Prostate gland (tissue), 2 donors: ENCODE data around the gene MMP15. TPM values are rescaled to one million over a fixed set of nuclear protein-coding genes. Genes with fewer than 3 reads are reported as not detected.

Source experiments
- DNase-seq: peaks from one replicate; pipeline ENCODE4 v3.0.0-alpha.2; 2019; ENCODE audit warnings: low spot score
- H3K27ac ChIP-seq, 2 donors: fragments of 200-600 bp; sonication (generic); 2 replicates each; pipeline ENCODE4 v1.5.1; 2017 to 2019
- H3K27me3 ChIP-seq: fragments of 200-600 bp; sonication (generic); replicated peaks from 2 replicates; pipeline ENCODE4 v1.5.1; 2019; ENCODE audit not compliant: insufficient read depth
- H3K36me3 ChIP-seq, 2 donors: fragments of 200-600 bp; sonication (generic); 1 replicate in 1 of 2; 2 replicates in 1 of 2; pipeline versions ENCODE4 v1.5.1 to v1.8.1; 2017 to 2019
- H3K4me1 ChIP-seq: fragments of 200-600 bp; sonication (generic); replicated peaks from 2 replicates; pipeline ENCODE4 v1.5.1; 2019
- H3K4me3 ChIP-seq, 2 donors: fragments of 200-600 bp; sonication (generic); 2 replicates each; pipeline ENCODE4 v1.5.1; 2017 to 2019
- H3K9me3 ChIP-seq: fragments of 200-600 bp; sonication (generic); 2 replicates; pipeline ENCODE4 v1.5.1; 2017
- POLR2A ChIP-seq: fragments of 450-650 bp; IDR thresholded peaks from one replicate; pipeline ENCODE4 v1.6.1; 2016; ENCODE audit warnings: antibody characterized with exemption, mild to moderate bottlenecking
- POLR2AphosphoS5 ChIP-seq: sonication (generic); formaldehyde crosslinking; IDR thresholded peaks from one replicate; pipeline ENCODE4 v1.6.1; 2017; ENCODE audit warnings: antibody characterized with exemption
- WGBS: methylation state at CpG from one replicate; pipeline ENCODE4 v1.1.5; 2018; 5-methylcytosine and 5-hydroxymethylcytosine counted together
- intact Hi-C: fragments of 100-400 bp; cut with DNase I; formaldehyde crosslinking; loops from one replicate; pipeline ENCODE4 v1.14.2; 2022
- total RNA-seq, 2 donors: library from RNA; depleted of rRNA; stranded (reverse); fragments of >200 nt; gene quantifications; one replicate each; pipeline ENCODE4 v1.1.0, GENCODE V29; 2016
- TF ChIP-seq, protein P1 (sequence below), 4 experiments: fragments of 200-600 bp in 2 of 4; fragments of 450-650 bp in 2 of 4; sonication (generic) in 2 of 4; IDR thresholded peaks; 1 replicate in 3 of 4; 2 replicates in 1 of 4; pipeline ENCODE4 v1.5.1; 2016 to 2019; ENCODE audit warnings: antibody characterized with exemption in 4 of 4, mild to moderate bottlenecking in 2 of 4, moderate library complexity in 2 of 4

The MMP15 gene
- total RNA-seq, 2 donors from 2014 or later = 8.0 to 232 TPM

- no peak overlapping the region for H3K4me3 ChIP-seq
- TF ChIP-seq, protein P1, sequence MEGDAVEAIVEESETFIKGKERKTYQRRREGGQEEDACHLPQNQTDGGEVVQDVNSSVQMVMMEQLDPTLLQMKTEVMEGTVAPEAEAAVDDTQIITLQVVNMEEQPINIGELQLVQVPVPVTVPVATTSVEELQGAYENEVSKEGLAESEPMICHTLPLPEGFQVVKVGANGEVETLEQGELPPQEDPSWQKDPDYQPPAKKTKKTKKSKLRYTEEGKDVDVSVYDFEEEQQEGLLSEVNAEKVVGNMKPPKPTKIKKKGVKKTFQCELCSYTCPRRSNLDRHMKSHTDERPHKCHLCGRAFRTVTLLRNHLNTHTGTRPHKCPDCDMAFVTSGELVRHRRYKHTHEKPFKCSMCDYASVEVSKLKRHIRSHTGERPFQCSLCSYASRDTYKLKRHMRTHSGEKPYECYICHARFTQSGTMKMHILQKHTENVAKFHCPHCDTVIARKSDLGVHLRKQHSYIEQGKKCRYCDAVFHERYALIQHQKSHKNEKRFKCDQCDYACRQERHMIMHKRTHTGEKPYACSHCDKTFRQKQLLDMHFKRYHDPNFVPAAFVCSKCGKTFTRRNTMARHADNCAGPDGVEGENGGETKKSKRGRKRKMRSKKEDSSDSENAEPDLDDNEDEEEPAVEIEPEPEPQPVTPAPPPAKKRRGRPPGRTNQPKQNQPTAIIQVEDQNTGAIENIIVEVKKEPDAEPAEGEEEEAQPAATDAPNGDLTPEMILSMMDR (IDR thresholded peaks at IDR 0.05) = no peak
- TF ChIP-seq POLR2AphosphoS5 (no peak), POLR2A (no peak)
- no peak for DNase-seq
- no peaks in the 10 kb centered on the region for H3K4me1 ChIP-seq
- intact Hi-C loops = no loop called here
- 67% methylated on average over 3 of the region's 3 CpGs for WGBS
- H3K36me3 ChIP-seq = peaks cover 0 to 5% of the 10 kb centered on the region in 2 donors
- H3K27ac ChIP-seq = no peak overlapping the region
- no peaks in the 10 kb centered on the region for H3K27me3 ChIP-seq
- no peaks in the 10 kb centered on the region for H3K9me3 ChIP-seq
Measured at GRCh38 chr16:58010886-58011285, 14.7 kb upstream of the MMP15 start.

GRCh38 chr16:58011652-58012051 lies 13.9 kb upstream of the MMP15 start:
- Histone ChIP-seq H3K9me3 (no peaks in the 10 kb centered on the region), H3K4me3 (no peak overlapping the region), H3K27me3 (no peaks in the 10 kb centered on the region), H3K27ac (no peak overlapping the region), H3K4me1 (no peaks in the 10 kb centered on the region), H3K36me3 (peaks cover 0 to 5% of the 10 kb centered on the region in 2 donors)
- intact Hi-C loops = no loop called here
- TF ChIP-seq POLR2A (no peak), POLR2AphosphoS5 (no peak)
- TF ChIP-seq, protein P1 (IDR thresholded peaks at IDR 0.05) = no peak
- 76% methylated on average over 3 of the region's 3 CpGs for WGBS
- DNase-seq = no peak

DNA sequence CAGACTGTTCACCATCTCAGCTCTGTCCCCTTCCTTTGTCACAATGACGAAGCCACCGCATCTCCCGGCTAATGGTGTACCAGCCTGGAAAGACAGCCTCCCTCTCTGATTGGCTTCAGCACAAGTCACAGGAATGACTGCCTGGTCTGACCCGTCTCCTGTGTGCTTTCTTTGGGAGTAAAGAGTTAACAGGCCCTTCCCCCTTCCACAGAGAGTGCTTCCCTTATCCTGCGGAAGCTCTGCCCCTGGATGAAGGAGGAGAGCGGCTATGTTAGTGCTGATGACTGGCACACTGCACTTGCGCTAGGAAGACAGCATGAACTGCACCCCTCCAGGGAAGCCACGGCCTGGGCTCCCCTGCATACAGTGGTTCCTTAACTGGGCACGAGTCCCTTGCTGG lies 13.1 kb upstream of the MMP15 start:
- WGBS = 81% methylated on average over 9 of the region's 9 CpGs
- Histone ChIP-seq H3K27ac (no peak overlapping the region), H3K4me1 (no peaks in the 10 kb centered on the region), H3K27me3 (no peaks in the 10 kb centered on the region), H3K9me3 (no peaks in the 10 kb centered on the region), H3K4me3 (no peak overlapping the region), H3K36me3 (peaks cover 0 to 5% of the 10 kb centered on the region in 2 donors)
- TF ChIP-seq POLR2A (no peak), POLR2AphosphoS5 (no peak)
- TF ChIP-seq, protein P1 (IDR thresholded peaks at IDR 0.05) = no peak
- no peak for DNase-seq
- intact Hi-C loops = no loop called here

DNA sequence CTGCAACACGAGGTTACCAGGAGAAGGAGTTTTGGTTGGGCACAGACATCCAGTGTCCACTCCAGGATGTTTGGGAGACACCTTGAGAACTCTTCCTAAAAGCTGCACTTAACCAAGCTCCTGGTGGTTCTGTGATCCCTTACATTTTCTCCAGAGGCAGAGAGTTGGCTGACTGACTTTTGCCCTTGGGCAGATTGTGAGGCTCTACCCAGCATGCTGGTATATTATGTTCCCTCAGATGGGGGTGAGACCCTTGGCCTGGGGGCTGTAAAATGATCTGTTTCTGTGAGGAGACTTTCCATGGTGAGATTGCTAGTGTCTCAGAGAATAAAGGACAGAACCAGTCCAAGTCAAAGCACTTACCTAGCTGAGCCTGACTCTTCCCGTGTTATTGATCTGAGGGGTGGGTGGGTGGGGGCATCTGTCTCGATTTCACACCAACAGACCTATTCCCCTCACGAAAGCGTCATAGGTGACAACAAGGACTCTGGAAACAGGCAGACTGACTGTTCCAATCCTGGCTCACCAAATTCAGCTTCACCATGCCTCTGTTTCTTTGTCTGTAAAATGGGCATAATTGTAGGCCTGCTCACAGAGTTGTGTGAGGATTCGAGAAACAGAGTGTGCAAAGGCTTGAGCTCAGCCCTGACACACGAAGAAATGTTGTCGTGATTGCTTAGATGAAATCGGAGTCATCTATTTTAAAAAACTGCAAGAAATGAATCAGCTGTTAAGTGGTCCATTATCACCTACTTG lies 12.2 kb upstream of the MMP15 start:
- Histone ChIP-seq H3K4me1 (no peaks in the 10 kb centered on the region), H3K4me3 (no peak overlapping the region), H3K27me3 (no peaks in the 10 kb centered on the region), H3K27ac (no peak overlapping the region), H3K9me3 (no peaks in the 10 kb centered on the region), H3K36me3 (peaks cover 0 to 5% of the 10 kb centered on the region in 2 donors)
- DNase-seq = no peak
- TF ChIP-seq, protein P1 (IDR thresholded peaks at IDR 0.05) = no peak
- TF ChIP-seq POLR2AphosphoS5 (no peak), POLR2A (no peak)
- intact Hi-C loops = no loop called here
- WGBS = 85% methylated on average over 9 of the region's 9 CpGs

DNA sequence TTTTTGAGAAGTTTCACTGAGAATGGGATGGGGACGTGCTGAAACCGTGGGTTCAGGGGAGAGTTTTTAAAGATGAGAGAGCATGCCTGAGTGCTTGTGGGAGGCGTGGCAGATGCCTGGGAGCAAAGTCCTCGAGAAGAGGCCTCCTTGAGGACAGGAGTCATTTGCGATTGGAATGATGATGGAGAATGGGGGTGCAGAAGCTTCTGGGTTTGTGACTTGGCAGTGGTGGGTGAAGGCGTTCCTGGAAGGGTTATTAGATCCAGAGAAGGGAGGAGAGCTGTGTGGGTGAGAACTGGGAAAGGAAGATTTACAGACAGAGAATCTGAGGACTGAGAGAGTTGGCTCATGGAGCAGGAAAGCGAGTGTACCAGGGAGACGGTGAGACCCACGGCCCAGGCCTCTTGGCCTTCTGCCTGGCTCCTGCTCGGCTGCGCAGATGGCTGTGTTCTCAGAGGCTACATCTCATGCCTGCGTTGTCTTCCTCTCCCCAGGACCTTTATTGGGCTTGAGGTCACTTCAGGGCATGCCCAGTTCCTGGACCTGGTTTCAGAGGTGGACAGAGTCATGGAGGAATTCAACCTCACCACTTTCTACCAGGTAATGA lies 8.6 kb upstream of the MMP15 start:
- Histone ChIP-seq H3K27ac (no peak overlapping the region), H3K27me3 (no peaks in the 10 kb centered on the region), H3K9me3 (no peaks in the 10 kb centered on the region), H3K4me1 (peaks cover 11% of the 10 kb centered on the region), H3K36me3 (no peaks in the 10 kb centered on the region), H3K4me3 (no peak overlapping the region)
- no peak for DNase-seq
- TF ChIP-seq, protein P1 (IDR thresholded peaks at IDR 0.05) = no peak
- no peak for TF ChIP-seq POLR2A
- no peak for TF ChIP-seq POLR2AphosphoS5
- intact Hi-C loops = no loop called here
- 47% methylated on average over 12 of the region's 12 CpGs for WGBS
